SK-N-SH (cell line): ENCODE measurements around the gene PITHD1.

Experiments
- CTCF ChIP-seq: fragments of 200-600 bp; sonication (generic); IDR thresholded peaks from 2 replicates; pipeline ENCODE4 v1.6.1; 2017; ENCODE audit warnings: antibody characterized with exemption, mild to moderate bottlenecking, moderate library complexity
- EP300 ChIP-seq, 2 experiments: IDR thresholded peaks; 2 replicates each; pipeline versions ENCODE4 v1.4.0 to v1.6.1; 2012; ENCODE audit warnings: borderline replicate concordance in 1 of 2, low read depth in 1 of 2, low read length in 1 of 2
- EZH2phosphoT487 ChIP-seq: fragments of 200-600 bp; sonication (generic); IDR thresholded peaks from 2 replicates; pipeline ENCODE4 v1.6.1; 2017; ENCODE audit warnings: low read depth, mixed run types, mild to moderate bottlenecking, antibody characterized with exemption, moderate library complexity, borderline replicate concordance
- GABPA ChIP-seq: IDR thresholded peaks from 2 replicates; pipeline ENCODE4 v1.4.0; 2012; ENCODE audit warnings: low read depth, mild to moderate bottlenecking
- GATA2 ChIP-seq: sonication (generic); formaldehyde crosslinking; IDR thresholded peaks from 2 replicates; pipeline ENCODE4 v1.5.0; 2020; ENCODE audit warnings: mild to moderate bottlenecking, missing genetic modification reagents
- MXI1 ChIP-seq: IDR thresholded peaks from 2 replicates; pipeline ENCODE4 v1.6.1; 2012; ENCODE audit warnings: mild to moderate bottlenecking, low read depth, low read length, improper control_type of control experiment
- RFX5 ChIP-seq: IDR thresholded peaks from 2 replicates; pipeline ENCODE4 v1.6.1; 2012; ENCODE audit warnings: mild to moderate bottlenecking, improper control_type of control experiment, low read length
- TAF1 ChIP-seq: IDR thresholded peaks from 2 replicates; pipeline ENCODE4 v1.6.1; 2012; ENCODE audit warnings: low read depth, mild to moderate bottlenecking, low read length, moderate library complexity, borderline replicate concordance
- TF ChIP-seq, protein P1 (sequence below): IDR thresholded peaks from 2 replicates; pipeline ENCODE4 v1.6.1; 2012; ENCODE audit warnings: mild to moderate bottlenecking, low read depth, low read length, moderate library complexity

DNA sequence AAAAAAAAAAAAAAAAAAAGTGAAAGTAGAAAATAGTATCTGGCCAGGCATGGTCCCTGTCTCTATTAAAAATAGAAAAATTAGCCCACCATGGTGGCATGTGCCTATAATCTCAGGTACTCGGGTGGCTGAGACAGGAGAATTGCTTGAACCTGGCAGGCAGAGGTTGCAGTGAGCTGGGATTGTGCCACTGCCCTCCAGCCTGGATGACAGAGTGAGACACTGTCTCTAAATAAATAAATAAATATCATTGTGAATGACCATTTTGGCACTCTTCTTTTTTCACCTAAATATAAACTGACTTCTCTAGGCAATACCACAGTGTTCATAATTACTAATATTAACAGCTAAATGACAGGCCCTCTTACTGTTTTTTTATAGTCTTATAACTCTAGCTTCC lies 20.4 kb upstream of the PITHD1 start:
- TF ChIP-seq GABPA (no peak), CTCF (no peak), GATA2 (CRISPR knock-in tag) (no peak), MXI1 (no peak), RFX5 (no peak), EP300 (IDR thresholded peaks at IDR 0.05; ENCODE audit: borderline replicate concordance in 1 of 2, low read depth in 1 of 2, low read length in 1 of 2) (no peak), EZH2phosphoT487 (no peak), TAF1 (no peak)
- TF ChIP-seq, protein P1, sequence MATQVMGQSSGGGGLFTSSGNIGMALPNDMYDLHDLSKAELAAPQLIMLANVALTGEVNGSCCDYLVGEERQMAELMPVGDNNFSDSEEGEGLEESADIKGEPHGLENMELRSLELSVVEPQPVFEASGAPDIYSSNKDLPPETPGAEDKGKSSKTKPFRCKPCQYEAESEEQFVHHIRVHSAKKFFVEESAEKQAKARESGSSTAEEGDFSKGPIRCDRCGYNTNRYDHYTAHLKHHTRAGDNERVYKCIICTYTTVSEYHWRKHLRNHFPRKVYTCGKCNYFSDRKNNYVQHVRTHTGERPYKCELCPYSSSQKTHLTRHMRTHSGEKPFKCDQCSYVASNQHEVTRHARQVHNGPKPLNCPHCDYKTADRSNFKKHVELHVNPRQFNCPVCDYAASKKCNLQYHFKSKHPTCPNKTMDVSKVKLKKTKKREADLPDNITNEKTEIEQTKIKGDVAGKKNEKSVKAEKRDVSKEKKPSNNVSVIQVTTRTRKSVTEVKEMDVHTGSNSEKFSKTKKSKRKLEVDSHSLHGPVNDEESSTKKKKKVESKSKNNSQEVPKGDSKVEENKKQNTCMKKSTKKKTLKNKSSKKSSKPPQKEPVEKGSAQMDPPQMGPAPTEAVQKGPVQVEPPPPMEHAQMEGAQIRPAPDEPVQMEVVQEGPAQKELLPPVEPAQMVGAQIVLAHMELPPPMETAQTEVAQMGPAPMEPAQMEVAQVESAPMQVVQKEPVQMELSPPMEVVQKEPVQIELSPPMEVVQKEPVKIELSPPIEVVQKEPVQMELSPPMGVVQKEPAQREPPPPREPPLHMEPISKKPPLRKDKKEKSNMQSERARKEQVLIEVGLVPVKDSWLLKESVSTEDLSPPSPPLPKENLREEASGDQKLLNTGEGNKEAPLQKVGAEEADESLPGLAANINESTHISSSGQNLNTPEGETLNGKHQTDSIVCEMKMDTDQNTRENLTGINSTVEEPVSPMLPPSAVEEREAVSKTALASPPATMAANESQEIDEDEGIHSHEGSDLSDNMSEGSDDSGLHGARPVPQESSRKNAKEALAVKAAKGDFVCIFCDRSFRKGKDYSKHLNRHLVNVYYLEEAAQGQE, result no peak
